CD8-positive, alpha-beta memory T cell (primary cell): ENCODE measurements around the gene TMIGD2. TPM values are rescaled to one million over a fixed set of nuclear protein-coding genes. Genes with fewer than 3 reads are reported as not detected.
"Not testable (repeated sequence)": the region's sequence is repeated elsewhere in the genome, so short reads cannot be mapped to it uniquely, and the experiment has no call there.

Experiments
- CTCF ChIA-PET: fragments of 350-600 bp; sonication (Branson Sonifier 250); formaldehyde crosslinking; loops from one replicate; lab custom pipeline; 2021; ENCODE audit warnings: antibody characterized with exemption; lab: Charles Lee
- POLR2A ChIA-PET: fragments of 350-600 bp; sonication (Branson Sonifier 250); formaldehyde crosslinking; loops from one replicate; lab custom pipeline; 2021; ENCODE audit warnings: antibody characterized with exemption; lab: Charles Lee
- DNase-seq, 5 donors: peaks; one replicate each; pipeline versions ENCODE4 v3.0.0 to v3.0.0-alpha.2; 2020 to 2022; ENCODE audit warnings: mixed read lengths in 1 of 5
- H3K27ac ChIP-seq: one replicate; pipeline ENCODE4 v1.7.0; 2013; ENCODE audit warnings: low read depth, mild to moderate bottlenecking, low read length, moderate library complexity
- H3K27me3 ChIP-seq: 2 replicates; pipeline ENCODE4 v1.7.0; 2013; ENCODE audit warnings: low read length, mild to moderate bottlenecking; ENCODE audit not compliant: insufficient read depth, poor library complexity, severe bottlenecking
- H3K36me3 ChIP-seq: 2 replicates; pipeline ENCODE4 v1.7.0; 2013; ENCODE audit warnings: mild to moderate bottlenecking, low read length, moderate library complexity; ENCODE audit not compliant: insufficient read depth
- H3K4me1 ChIP-seq: 2 replicates; pipeline ENCODE4 v1.7.0; 2013; ENCODE audit warnings: mild to moderate bottlenecking, low read length, moderate library complexity; ENCODE audit not compliant: insufficient read depth
- H3K4me3 ChIP-seq: 2 replicates; pipeline ENCODE4 v1.7.0; 2013; ENCODE audit warnings: mild to moderate bottlenecking, low read length
- H3K9me3 ChIP-seq: 2 replicates; pipeline ENCODE4 v1.7.0; 2013; ENCODE audit warnings: mild to moderate bottlenecking, low read length
- H3K27ac Mint-ChIP-seq, 8 donors: one replicate each; pipeline ENCODE4 v1.8.0; 2020 to 2021; ENCODE audit warnings: mixed read lengths in 8 of 8, mild to moderate bottlenecking in 6 of 8, inconsistent platforms in 3 of 8, moderate library complexity in 3 of 8
- H3K27me3 Mint-ChIP-seq, 2 donors: one replicate each; pipeline ENCODE4 v1.8.0; 2020 to 2021; ENCODE audit warnings: mixed read lengths in 2 of 2, mild to moderate bottlenecking in 1 of 2, moderate library complexity in 1 of 2
- H3K36me3 Mint-ChIP-seq, 3 donors: one replicate each; pipeline ENCODE4 v1.8.0; 2020 to 2021; ENCODE audit warnings: mixed read lengths in 3 of 3, inconsistent platforms in 1 of 3, mild to moderate bottlenecking in 1 of 3
- H3K4me1 Mint-ChIP-seq, 3 donors: one replicate each; pipeline ENCODE4 v1.8.0; 2020 to 2021; ENCODE audit warnings: mixed read lengths in 3 of 3, inconsistent platforms in 1 of 3, mild to moderate bottlenecking in 1 of 3
- H3K4me3 Mint-ChIP-seq, 7 donors: one replicate each; pipeline ENCODE4 v1.8.0; 2020 to 2021; ENCODE audit warnings: mixed read lengths in 7 of 7, mild to moderate bottlenecking in 6 of 7, moderate library complexity in 4 of 7, inconsistent platforms in 2 of 7
- H3K9me3 Mint-ChIP-seq, 5 donors: one replicate each; pipeline ENCODE4 v1.8.0; 2020 to 2022; ENCODE audit warnings: mixed read lengths in 5 of 5, mild to moderate bottlenecking in 3 of 5, moderate library complexity in 2 of 5, inconsistent platforms in 1 of 5
- polyA plus RNA-seq: library from polyadenylated mRNA; unstranded; fragments of 300-500 nt; fragmentation: Illumina TruSeq; gene quantifications from one replicate; pipeline ENCODE4 v1.2.3, GENCODE V29; 2021
- total RNA-seq, 2 experiments: library from RNA; stranded (reverse); gene quantifications; one replicate each; pipeline ENCODE4 v1.2.3, GENCODE V29; 2021

Gene TMIGD2
- total and polyA plus RNA-seq, 3 experiments from 2014 or later, result 5.9 to 40.5 (median 7.0) TPM

DNA sequence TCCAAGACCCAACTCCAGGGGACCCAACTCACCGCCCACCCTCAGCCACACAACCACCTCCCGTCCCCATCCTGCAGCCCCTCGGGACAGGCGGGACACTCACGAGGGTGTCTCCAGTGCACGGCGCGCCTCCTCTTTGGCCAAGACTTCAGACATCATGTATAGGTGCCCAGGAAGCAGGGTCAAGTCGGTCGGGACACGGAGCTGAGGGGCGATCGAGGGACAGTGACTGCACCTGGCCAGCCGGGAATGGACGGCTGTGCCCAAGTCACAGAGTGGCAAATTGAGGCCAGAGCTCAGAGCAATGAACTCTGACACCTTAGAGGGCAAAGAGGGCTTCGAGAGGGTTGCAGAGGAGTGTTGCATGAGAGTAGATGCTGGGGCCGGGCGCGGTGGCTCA lies 27.7 kb upstream of the TMIGD2 start:
- Mint-ChIP-seq H3K9me3 (peaks cover 0 to 2% (median 0%) of the 10 kb centered on the region in 5 donors), H3K4me1 (peaks cover 20 to 30% (median 24%) of the 10 kb centered on the region in 3 donors), H3K27me3 (peaks cover 2 to 4% of the 10 kb centered on the region in 2 donors), H3K36me3 (no peaks in the 10 kb centered on the region), H3K27ac (peak overlapping the region in 1 of 8 donors; percentile 60), H3K4me3 (peak overlapping the region in 3 of 7 donors; percentile 37 to 45 (median 41))
- peaks cover 11% of the 10 kb centered on the region for H3K4me1 ChIP-seq
- H3K9me3 ChIP-seq, result no peaks in the 10 kb centered on the region
- ChIA-PET POLR2A (no interaction called here), CTCF (no interaction called here)
- no peaks in the 10 kb centered on the region for H3K27me3 ChIP-seq
- DNase-seq, result no peak
- H3K27ac ChIP-seq, result no peak overlapping the region
- no peak overlapping the region for H3K4me3 ChIP-seq
- H3K36me3 ChIP-seq, result no peaks in the 10 kb centered on the region

DNA sequence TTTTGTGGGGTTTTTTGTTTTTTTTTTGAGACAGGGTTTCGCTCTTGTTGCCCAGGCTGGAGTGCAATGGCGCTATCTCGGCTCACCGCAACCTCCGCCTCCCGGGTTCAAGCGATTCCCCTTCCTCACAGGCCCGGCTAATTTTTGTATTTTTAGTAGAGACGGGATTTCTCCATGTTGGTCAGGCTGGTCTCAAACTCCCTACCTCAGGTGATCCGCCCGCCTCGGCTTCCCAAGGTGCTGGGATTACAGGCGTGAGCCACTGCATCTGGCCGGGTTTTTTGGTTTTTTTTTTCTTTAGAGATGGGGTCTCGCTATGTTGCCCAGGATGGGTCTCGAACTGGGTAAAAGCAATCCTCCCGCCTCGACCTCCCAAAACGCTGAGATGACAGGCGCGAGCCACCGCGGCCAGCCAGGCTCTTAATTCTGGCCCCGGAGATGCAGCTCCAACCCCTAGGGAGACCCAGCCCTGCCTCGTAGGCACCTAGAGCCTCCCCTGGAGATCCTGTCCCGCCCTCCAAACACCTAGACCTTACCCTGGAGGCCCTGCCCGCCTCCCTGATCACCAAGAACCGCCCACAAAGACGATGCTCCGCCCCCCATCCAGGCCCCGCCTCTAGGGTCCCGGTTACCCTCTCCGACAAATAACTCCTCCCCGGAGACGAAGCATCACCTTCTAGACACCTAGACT lies 26.9 kb upstream of the TMIGD2 start:
- H3K27ac ChIP-seq, result peak overlapping the region; percentile 38
- peaks cover 11% of the 10 kb centered on the region for H3K4me1 ChIP-seq
- H3K27me3 ChIP-seq, CTCF ChIA-PET, H3K27me3 Mint-ChIP-seq, H3K36me3 Mint-ChIP-seq, POLR2A ChIA-PET, H3K36me3 ChIP-seq, H3K9me3 ChIP-seq, H3K9me3 Mint-ChIP-seq: not testable (repeated sequence)
- peak in 4 of 5 donors; percentile 15 to 59 (median 20) for DNase-seq
- Mint-ChIP-seq H3K4me3 (peak overlapping the region; percentile 80 to 91 (median 85)), H3K27ac (peak overlapping the region in 3 of 8 donors; percentile 53 to 91 (median 83)), H3K4me1 (peaks cover 20 to 30% (median 24%) of the 10 kb centered on the region in 3 donors)
- H3K4me3 ChIP-seq, result peak overlapping the region; percentile 68

DNA sequence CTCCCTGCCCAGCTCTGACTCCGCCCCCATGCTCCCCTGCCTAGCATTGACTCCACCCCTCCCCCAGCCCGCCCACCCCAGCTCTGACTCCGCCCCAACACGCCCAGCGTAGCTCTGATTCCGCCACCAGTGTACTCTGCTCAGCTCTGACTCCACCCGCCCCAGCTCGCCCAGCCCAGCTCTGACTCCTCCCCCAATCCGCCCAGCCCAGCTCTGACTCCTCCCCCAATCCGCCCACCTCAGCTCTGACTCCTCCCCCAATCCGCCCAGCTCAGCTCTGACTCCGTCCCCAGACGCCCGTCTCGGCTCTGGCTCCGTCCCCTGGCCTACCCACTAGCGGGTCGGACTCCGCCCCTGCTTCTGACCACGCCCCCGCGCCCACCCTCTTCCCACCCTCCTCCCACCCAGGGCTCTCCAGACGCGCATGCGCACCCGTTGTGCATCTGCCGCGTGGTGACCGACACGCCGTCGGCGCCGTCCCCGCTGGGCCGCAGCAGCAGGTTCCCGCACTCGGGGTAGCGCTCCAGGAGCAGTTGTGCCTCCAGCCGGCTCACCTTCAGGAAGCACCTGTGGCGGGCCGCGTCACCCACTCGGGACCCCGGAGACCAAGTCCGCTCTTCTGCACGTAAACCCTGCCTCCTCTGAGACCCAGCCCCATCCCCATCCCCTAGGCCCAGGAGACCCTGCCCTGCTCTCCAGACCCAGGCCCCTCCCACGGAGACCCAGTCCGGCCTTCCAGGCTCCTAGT lies 26.2 kb upstream of the TMIGD2 start:
- peak overlapping the region; percentile 38 for H3K27ac ChIP-seq

DNA sequence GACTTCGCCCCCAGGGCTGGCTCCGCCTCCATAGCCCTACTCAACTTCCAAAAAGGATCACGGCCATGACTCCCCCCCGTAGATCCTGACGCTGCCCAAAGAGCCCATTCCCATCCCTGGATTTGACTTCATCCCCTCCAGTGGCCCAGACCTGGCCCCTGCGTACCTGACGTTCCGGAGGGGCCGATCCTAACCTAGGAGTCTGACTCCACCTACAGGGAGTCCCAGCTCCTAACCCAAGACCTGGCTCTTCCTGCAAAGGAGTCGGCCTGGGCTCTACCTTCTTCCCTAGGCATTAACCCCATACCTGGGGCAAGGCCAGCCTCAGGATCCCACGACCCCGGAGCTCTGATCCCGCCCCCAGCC lies 25.7 kb upstream of the TMIGD2 start:
- H3K4me3 ChIP-seq, result peak overlapping the region; percentile 81
- H3K9me3 Mint-ChIP-seq, result peaks cover 0 to 2% (median 0%) of the 10 kb centered on the region in 5 donors
- no peak overlapping the region for H3K27ac ChIP-seq
- no peak for DNase-seq
- H3K27me3 Mint-ChIP-seq, result peaks cover 2 to 4% of the 10 kb centered on the region in 2 donors
- peaks cover 11% of the 10 kb centered on the region for H3K4me1 ChIP-seq
- peaks cover 20 to 30% (median 24%) of the 10 kb centered on the region in 3 donors for H3K4me1 Mint-ChIP-seq
- peak overlapping the region in 5 of 8 donors; percentile 29 to 94 (median 68) for H3K27ac Mint-ChIP-seq
- no peaks in the 10 kb centered on the region for H3K36me3 ChIP-seq
- H3K9me3 ChIP-seq, result no peaks in the 10 kb centered on the region
- ChIA-PET POLR2A (interaction anchor here (1.0 to 1.1 kb wide), 2 partner anchors 15 to 81 kb away, joined by 3 to 12 read pairs; partner anchors contain the start of genes MPND and YJU2), CTCF (interaction anchor here (0.8 to 1.0 kb wide), 3 partner anchors 15 to 42 kb away, joined by 3 to 6 read pairs (median 4); no protein-coding TSS in a partner anchor)
- peak overlapping the region; percentile 80 to 88 (median 83) for H3K4me3 Mint-ChIP-seq
- no peaks in the 10 kb centered on the region for H3K36me3 Mint-ChIP-seq
- H3K27me3 ChIP-seq, result no peaks in the 10 kb centered on the region

More for the DNA sequence above, 26.2 kb upstream of the TMIGD2 start:
- peak overlapping the region; percentile 35 to 94 (median 77) for H3K27ac Mint-ChIP-seq
- CTCF ChIA-PET, result interaction anchor here (0.8 to 1.0 kb wide), 3 partner anchors 14 to 41 kb away, joined by 3 to 6 read pairs (median 4); no protein-coding TSS in a partner anchor
- POLR2A ChIA-PET, result interaction anchor here (1.0 to 1.1 kb wide), 2 partner anchors 14 to 82 kb away, joined by 3 to 12 read pairs; partner anchors contain the start of genes MPND and YJU2
- peak overlapping the region; percentile 80 to 91 (median 85) for H3K4me3 Mint-ChIP-seq
- H3K4me3 ChIP-seq, result peak overlapping the region; percentile 81
- no peaks in the 10 kb centered on the region for H3K9me3 ChIP-seq
- H3K9me3 Mint-ChIP-seq, result peaks cover 0 to 2% (median 0%) of the 10 kb centered on the region in 5 donors
- peaks cover 2 to 4% of the 10 kb centered on the region in 2 donors for H3K27me3 Mint-ChIP-seq
- H3K36me3 ChIP-seq, result no peaks in the 10 kb centered on the region
- peaks cover 11% of the 10 kb centered on the region for H3K4me1 ChIP-seq
- H3K4me1 Mint-ChIP-seq, result peaks cover 20 to 30% (median 24%) of the 10 kb centered on the region in 3 donors
- peak; percentile 78 to 96 (median 92) for DNase-seq
- H3K36me3 Mint-ChIP-seq, result no peaks in the 10 kb centered on the region
- H3K27me3 ChIP-seq, result no peaks in the 10 kb centered on the region

DNA sequence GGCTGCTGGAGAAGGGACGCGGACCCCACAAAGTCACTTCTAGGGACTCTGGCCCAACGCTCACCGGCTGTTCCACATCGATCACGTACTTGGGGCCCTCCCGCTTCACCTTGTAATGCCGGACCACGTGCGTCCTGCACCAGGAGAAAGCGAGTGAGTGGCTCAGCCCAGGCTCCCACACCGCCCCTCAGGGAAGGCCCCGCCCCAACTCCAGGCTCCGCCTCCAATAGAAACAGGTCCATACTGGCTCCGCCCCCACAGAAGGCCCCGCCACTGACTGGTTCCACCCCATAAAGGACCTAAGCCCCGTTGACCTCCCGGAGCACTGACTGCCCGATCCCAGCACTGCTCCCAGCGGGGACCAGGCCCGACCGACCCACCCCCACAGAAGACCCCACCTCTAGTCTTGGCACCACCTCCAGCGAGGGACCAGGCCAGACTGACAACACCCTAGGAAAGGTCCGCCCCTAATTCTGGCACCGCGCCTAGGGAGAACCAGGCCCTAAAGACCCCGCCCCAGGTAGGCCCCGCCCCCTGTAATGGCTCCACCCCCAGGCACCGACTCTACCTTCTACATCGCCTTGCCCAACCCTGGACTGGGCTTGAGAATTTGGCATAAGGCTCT lies 25.2 kb upstream of the TMIGD2 start:
- no peaks in the 10 kb centered on the region for H3K36me3 Mint-ChIP-seq
- Histone ChIP-seq H3K9me3 (no peaks in the 10 kb centered on the region), H3K27me3 (no peaks in the 10 kb centered on the region), H3K36me3 (no peaks in the 10 kb centered on the region), H3K27ac (peak overlapping the region; percentile 47), H3K4me3 (peak overlapping the region; percentile 81), H3K4me1 (peaks cover 11% of the 10 kb centered on the region)
- ChIA-PET POLR2A (interaction anchor here (1.0 to 1.1 kb wide), 2 partner anchors 16 to 81 kb away, joined by 3 to 12 read pairs; partner anchors contain the start of genes MPND and YJU2), CTCF (interaction anchor here (0.8 to 1.0 kb wide), 2 partner anchors 15 to 24 kb away, joined by 3 to 6 read pairs; no protein-coding TSS in a partner anchor)
- DNase-seq, result peak; percentile 46 to 76 (median 58)
- peaks cover 20 to 30% (median 24%) of the 10 kb centered on the region in 3 donors for H3K4me1 Mint-ChIP-seq
- H3K4me3 Mint-ChIP-seq, result peak overlapping the region; percentile 80 to 88 (median 83)
- H3K27me3 Mint-ChIP-seq, result peaks cover 2 to 4% of the 10 kb centered on the region in 2 donors
- peak overlapping the region in 7 of 8 donors; percentile 29 to 94 (median 60) for H3K27ac Mint-ChIP-seq
- peaks cover 0 to 2% (median 0%) of the 10 kb centered on the region in 5 donors for H3K9me3 Mint-ChIP-seq

DNA sequence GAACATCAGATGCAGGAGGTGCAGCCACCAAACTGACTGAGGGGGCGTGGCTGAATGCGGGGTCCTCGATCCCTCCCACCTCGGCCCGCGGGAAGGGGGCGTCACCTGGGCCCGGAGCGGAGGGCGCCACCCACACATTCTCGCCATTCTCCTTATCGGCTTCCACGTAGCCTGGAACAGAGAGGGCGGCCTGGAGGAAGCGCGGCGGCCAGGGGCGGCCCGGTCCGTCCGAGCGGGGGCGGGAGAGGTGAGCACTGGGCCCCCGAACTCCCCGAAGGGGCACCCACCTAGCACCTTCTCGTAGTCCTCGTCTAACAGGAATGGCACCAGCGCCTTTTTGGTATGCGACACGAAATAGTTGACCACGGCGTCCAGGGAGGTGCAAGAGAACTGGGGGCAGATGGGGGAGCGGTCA lies 24.7 kb upstream of the TMIGD2 start:
- H3K9me3 Mint-ChIP-seq, result peaks cover 0 to 2% (median 0%) of the 10 kb centered on the region in 5 donors
- Histone ChIP-seq H3K27ac (peak overlapping the region; percentile 47), H3K27me3 (no peaks in the 10 kb centered on the region), H3K9me3 (no peaks in the 10 kb centered on the region), H3K36me3 (no peaks in the 10 kb centered on the region), H3K4me3 (peak overlapping the region; percentile 81), H3K4me1 (peaks cover 11% of the 10 kb centered on the region)
- peaks cover 2 to 4% of the 10 kb centered on the region in 2 donors for H3K27me3 Mint-ChIP-seq
- H3K27ac Mint-ChIP-seq, result peak overlapping the region in 2 of 8 donors; percentile 38 to 75
- POLR2A ChIA-PET, result no interaction called here
- peak in 2 of 5 donors; percentile 19 to 34 for DNase-seq
- peak overlapping the region in 6 of 7 donors; percentile 80 to 86 (median 84) for H3K4me3 Mint-ChIP-seq
- H3K4me1 Mint-ChIP-seq, result peaks cover 20 to 30% (median 24%) of the 10 kb centered on the region in 3 donors
- no peaks in the 10 kb centered on the region for H3K36me3 Mint-ChIP-seq
- CTCF ChIA-PET, result no interaction called here

DNA sequence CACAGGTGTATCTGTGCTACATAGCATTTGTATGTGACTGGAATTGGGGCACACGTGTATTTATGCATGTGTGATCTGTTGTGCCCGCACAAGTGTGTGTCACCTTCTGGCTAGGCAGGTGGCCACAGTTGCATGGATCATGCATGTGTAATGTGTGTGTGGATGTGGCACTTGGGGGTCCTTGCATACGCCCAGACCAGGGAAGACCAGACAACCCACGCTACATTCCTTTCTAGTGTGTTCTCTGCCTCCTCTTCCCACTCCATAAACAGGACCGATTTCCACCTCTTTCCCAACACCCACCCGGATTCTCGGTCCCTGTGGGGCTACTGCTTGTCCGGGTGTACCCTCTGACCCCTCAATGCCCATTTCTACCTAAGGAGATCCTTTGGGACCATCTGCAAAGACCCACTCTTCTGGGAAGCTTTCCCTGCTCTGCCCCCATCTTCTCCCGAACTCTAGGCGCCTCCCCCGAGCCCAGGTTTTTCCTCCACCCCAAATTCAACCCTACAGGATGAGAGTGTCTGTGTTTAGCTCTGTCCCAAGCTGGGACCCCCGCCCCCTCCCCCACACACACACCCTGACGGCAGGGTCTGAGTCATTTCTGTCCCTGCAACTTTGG lies 24.1 kb upstream of the TMIGD2 start:
- H3K27me3 Mint-ChIP-seq, result peaks cover 2 to 4% of the 10 kb centered on the region in 2 donors
- Histone ChIP-seq H3K27ac (no peak overlapping the region), H3K4me3 (peak overlapping the region; percentile 81), H3K9me3 (no peaks in the 10 kb centered on the region), H3K27me3 (no peaks in the 10 kb centered on the region), H3K4me1 (peaks cover 11% of the 10 kb centered on the region), H3K36me3 (no peaks in the 10 kb centered on the region)
- H3K4me3 Mint-ChIP-seq, result peak overlapping the region; percentile 19 to 85 (median 68)
- H3K27ac Mint-ChIP-seq, result peak overlapping the region in 1 of 8 donors; percentile 80
- peaks cover 0 to 2% (median 0%) of the 10 kb centered on the region in 5 donors for H3K9me3 Mint-ChIP-seq
- peaks cover 20 to 30% (median 24%) of the 10 kb centered on the region in 3 donors for H3K4me1 Mint-ChIP-seq
- POLR2A ChIA-PET, result no interaction called here
- no peak for DNase-seq
- CTCF ChIA-PET, result no interaction called here
- H3K36me3 Mint-ChIP-seq, result no peaks in the 10 kb centered on the region
